ENCODE data around the gene OSGIN1. TPM values are rescaled to one million over a fixed set of nuclear protein-coding genes. Genes with fewer than 3 reads are reported as not detected.
"Not testable (repeated sequence)": the region's sequence is repeated elsewhere in the genome, so short reads cannot be mapped to it uniquely, and the experiment has no call there.

The OSGIN1 gene
- total RNA-seq, 1 donor from 2014 or later, result 1.6 TPM

DNA sequence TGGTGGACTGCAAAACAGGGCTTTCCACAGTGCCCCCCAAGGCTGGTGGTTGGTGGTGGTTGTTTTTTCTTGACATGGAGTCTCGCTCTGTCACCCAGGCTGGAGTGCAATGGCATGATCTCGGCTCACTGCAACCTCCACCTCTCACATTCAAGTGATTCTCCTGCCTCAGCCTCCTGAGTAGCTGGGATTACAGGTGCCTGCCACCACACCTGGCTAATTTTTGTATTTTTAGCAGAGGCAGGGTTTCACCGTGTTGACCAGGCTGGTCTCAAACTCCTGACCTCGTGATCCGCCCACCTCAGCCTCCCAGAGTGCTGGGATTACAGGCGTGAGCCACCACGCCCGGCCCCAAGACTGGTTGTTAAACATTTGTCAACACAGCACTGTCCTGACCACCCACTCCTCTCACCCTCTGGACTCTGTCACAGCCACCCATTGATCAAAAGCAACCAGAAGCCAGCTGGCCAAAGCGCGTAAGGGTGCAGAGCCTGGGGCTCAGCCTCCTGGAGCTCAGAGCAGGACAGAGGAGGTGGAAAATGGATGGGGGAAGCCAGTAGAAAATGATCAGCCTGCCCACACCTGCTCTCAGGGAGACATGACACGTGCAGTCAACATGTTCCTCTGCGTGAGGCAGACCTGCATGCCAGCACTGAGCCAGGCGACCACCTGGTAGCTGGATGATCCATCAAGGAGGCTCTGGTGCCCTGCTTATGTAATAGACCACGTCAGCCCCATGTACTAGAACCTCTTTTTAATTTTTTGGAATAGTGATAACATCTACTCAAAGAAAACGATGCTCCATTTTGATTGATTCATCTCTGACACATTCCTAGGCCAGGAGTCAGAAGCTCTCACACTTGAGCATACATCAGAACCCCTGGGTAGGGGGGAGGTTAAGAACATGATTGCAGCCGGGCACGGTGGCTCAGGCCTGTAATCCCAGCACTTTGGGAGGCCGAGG is 14.8 kb upstream of the OSGIN1 start:
- no peak for TF ChIP-seq CTCF (IDR thresholded peaks at IDR 0.05)
- ATAC-seq (ENCODE audit: low read depth) (no peak), DNase-seq (no peak)
- Mint-ChIP-seq H3K4me1 (peaks cover 4% of the 10 kb centered on the region), H3K36me3 (ENCODE audit: low read depth) (no peaks in the 10 kb centered on the region), H3K27ac (no peak overlapping the region), H3K9me3 (no peaks in the 10 kb centered on the region), H3K4me3 (no peak overlapping the region), H3K27me3 (no peaks in the 10 kb centered on the region)
- intact Hi-C loops (cut with micrococcal nuclease), result no loop called here
- POLR2A ChIA-PET, result no interaction called here
- CTCF ChIA-PET, result interaction anchor here (1.0 kb wide), 1 partner anchor 112 kb away, joined by 3 read pairs; no protein-coding TSS in a partner anchor

DNA sequence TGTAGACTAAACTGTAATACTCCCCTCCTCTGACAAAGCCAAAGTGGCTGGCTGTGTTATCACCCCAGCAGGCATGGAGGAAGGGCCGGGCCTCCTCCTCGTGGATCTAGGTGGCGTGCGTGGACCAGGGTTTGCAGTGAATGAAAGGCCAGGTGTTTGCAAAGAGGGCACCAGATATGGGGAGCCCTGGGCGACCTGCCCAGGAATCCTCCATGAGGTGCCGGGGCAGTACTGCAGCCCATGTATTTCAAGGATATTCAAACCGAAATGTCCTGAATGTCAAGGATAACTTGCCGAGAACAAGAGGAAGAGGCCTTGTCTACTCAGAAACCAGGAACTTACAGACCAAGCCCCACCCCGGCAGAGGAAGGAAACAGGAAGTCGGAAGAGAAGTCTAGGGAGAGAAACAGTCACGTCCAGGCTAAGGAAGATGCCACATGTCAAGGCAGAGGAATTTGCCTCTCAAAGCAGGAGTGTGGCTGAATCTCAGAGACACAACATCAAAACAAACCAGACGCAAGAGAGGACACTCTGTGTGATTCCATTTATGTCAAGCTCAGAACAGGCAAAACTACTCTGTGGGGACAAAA is 13.7 kb upstream of the OSGIN1 start:
- ATAC-seq (ENCODE audit: low read depth), result no peak
- H3K27ac Mint-ChIP-seq, result no peak overlapping the region
- POLR2A ChIA-PET, result no interaction called here

GRCh38 chr16:83940119-83940518 is 12.9 kb upstream of the OSGIN1 start:
- intact Hi-C loops (cut with micrococcal nuclease), result no loop called here
- Mint-ChIP-seq H3K27me3 (no peaks in the 10 kb centered on the region), H3K4me1 (peaks cover 4% of the 10 kb centered on the region), H3K4me3 (no peak overlapping the region), H3K27ac (no peak overlapping the region), H3K36me3 (ENCODE audit: low read depth) (no peaks in the 10 kb centered on the region), H3K9me3 (no peaks in the 10 kb centered on the region)
- CTCF ChIA-PET, result no interaction called here
- TF ChIP-seq CTCF (IDR thresholded peaks at IDR 0.05), result no peak
- DNase-seq, result no peak
- no peak for ATAC-seq (ENCODE audit: low read depth)
- POLR2A ChIA-PET, result no interaction called here

More for the DNA sequence above, 13.7 kb upstream of the OSGIN1 start:
- no peak overlapping the region for H3K4me3 Mint-ChIP-seq
- no peaks in the 10 kb centered on the region for H3K9me3 Mint-ChIP-seq
- no peak for TF ChIP-seq CTCF (IDR thresholded peaks at IDR 0.05)
- peaks cover 4% of the 10 kb centered on the region for H3K4me1 Mint-ChIP-seq
- CTCF ChIA-PET, result interaction anchor here (1.0 kb wide), 1 partner anchor 113 kb away, joined by 3 read pairs; no protein-coding TSS in a partner anchor
- H3K27me3 Mint-ChIP-seq, result no peaks in the 10 kb centered on the region
- H3K36me3 Mint-ChIP-seq (ENCODE audit: low read depth), result no peaks in the 10 kb centered on the region
- intact Hi-C loops (cut with micrococcal nuclease), result no loop called here
- no peak for DNase-seq

DNA sequence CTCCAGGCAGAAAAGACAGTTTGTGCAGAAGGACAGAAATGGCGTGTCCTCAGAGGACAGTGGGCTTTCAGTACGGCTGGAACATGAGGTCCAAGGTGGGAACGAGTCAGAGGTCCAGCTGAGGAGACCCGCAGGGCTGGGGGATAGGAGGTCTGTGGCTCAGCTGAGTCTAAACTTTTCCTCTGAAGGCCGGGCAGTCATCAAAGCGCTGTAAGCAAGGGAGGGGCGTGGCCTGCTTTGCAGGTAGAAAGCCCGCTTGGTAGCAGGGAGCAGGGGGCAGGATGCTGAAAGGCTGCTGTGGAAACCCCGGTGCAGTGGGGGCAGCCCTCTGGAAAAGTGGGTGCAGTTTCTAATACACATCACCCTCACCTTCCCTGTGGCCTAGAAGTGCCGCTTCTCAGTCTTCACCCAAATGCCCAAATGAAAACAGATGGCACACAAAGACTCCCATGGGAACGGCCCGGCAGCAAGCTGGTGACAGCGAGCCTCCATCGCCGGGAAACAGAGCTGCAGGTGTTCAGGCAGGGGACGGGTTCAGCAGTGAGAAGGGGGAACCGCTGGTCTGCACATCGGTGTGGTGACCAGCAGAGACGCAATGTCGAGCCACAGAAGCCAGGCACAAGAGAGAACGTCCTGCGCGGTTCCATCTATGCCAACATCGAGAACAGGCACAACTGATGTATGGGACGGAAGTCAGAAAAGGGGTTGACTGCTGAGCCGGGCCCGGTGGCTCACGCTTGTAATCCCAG is 12.2 kb upstream of the OSGIN1 start:
- DNase-seq, result no peak
- ChIA-PET POLR2A (no interaction called here), CTCF (no interaction called here)
- no peak for TF ChIP-seq CTCF (IDR thresholded peaks at IDR 0.05)
- ATAC-seq (ENCODE audit: low read depth), result no peak
- Mint-ChIP-seq H3K9me3 (no peaks in the 10 kb centered on the region), H3K36me3 (ENCODE audit: low read depth) (no peaks in the 10 kb centered on the region), H3K27ac (no peak overlapping the region), H3K4me3 (no peak overlapping the region), H3K4me1 (peaks cover 4% of the 10 kb centered on the region), H3K27me3 (no peaks in the 10 kb centered on the region)
- intact Hi-C loops (cut with micrococcal nuclease), result no loop called here

- H3K27me3 Mint-ChIP-seq; H3K4me1 Mint-ChIP-seq; ATAC-seq (ENCODE audit: low read depth); H3K36me3 Mint-ChIP-seq (ENCODE audit: low read depth); CTCF ChIA-PET; H3K4me3 Mint-ChIP-seq; H3K27ac Mint-ChIP-seq; intact Hi-C loops (cut with micrococcal nuclease); DNase-seq; H3K9me3 Mint-ChIP-seq; POLR2A ChIA-PET: not testable (repeated sequence)
Measured at GRCh38 chr16:83941546-83941945, 11.5 kb upstream of the OSGIN1 start.
